CD4-positive, alpha-beta memory T cell (primary cell): ENCODE measurements around the gene ZIC3. TPM values are rescaled to one million over a fixed set of nuclear protein-coding genes. Genes with fewer than 3 reads are reported as not detected.
"Not testable (repeated sequence)": the region's sequence is repeated elsewhere in the genome, so short reads cannot be mapped to it uniquely, and the experiment has no call there.

ENCODE experiments used
- CTCF ChIA-PET: fragments of 350-600 bp; sonication (Branson Sonifier 250); formaldehyde crosslinking; loops from one replicate; lab custom pipeline; 2021; ENCODE audit warnings: inconsistent platforms; ENCODE audit not compliant: partially characterized antibody; lab: Charles Lee
- POLR2A ChIA-PET: fragments of 350-600 bp; sonication (Branson Sonifier 250); formaldehyde crosslinking; loops from one replicate; lab custom pipeline; 2021; ENCODE audit not compliant: partially characterized antibody; lab: Charles Lee
- DNase-seq, 5 donors: peaks; one replicate each; pipeline versions ENCODE4 v3.0.0 to v3.0.0-alpha.2; 2020 to 2022; ENCODE audit warnings: mixed read lengths in 1 of 5
- H3K27ac ChIP-seq: one replicate; pipeline ENCODE4 v1.7.0; 2013; ENCODE audit warnings: low read depth, low read length
- H3K27me3 ChIP-seq: 2 replicates; pipeline ENCODE4 v1.7.0; 2013; ENCODE audit warnings: mild to moderate bottlenecking, low read length, moderate library complexity; ENCODE audit not compliant: insufficient read depth
- H3K36me3 ChIP-seq: 2 replicates; pipeline ENCODE4 v1.7.0; 2013; ENCODE audit warnings: mild to moderate bottlenecking, low read length, moderate library complexity; ENCODE audit not compliant: insufficient read depth
- H3K4me1 ChIP-seq: 2 replicates; pipeline ENCODE4 v1.7.0; 2013; ENCODE audit warnings: mild to moderate bottlenecking, low read length, moderate library complexity; ENCODE audit not compliant: insufficient read depth
- H3K4me3 ChIP-seq, 2 donors: one replicate each; pipeline ENCODE4 v1.7.0; 2013; ENCODE audit warnings: low read length in 2 of 2, mild to moderate bottlenecking in 1 of 2
- H3K9me3 ChIP-seq, 2 donors: one replicate each; pipeline ENCODE4 v1.7.0; 2013; ENCODE audit warnings: low read length in 2 of 2, control low read depth in 1 of 2; ENCODE audit not compliant: control insufficient read depth in 1 of 2
- H3K27ac Mint-ChIP-seq, 7 donors: one replicate each; pipeline ENCODE4 v1.8.0; 2020 to 2021; ENCODE audit warnings: mixed read lengths in 7 of 7, mild to moderate bottlenecking in 6 of 7, inconsistent platforms in 3 of 7, moderate library complexity in 3 of 7
- H3K27me3 Mint-ChIP-seq, 2 donors: one replicate each; pipeline ENCODE4 v1.8.0; 2020 to 2021; ENCODE audit warnings: mixed read lengths in 2 of 2
- H3K36me3 Mint-ChIP-seq, 2 donors: one replicate each; pipeline ENCODE4 v1.8.0; 2020 to 2021; ENCODE audit warnings: mixed read lengths in 2 of 2, inconsistent platforms in 1 of 2, mild to moderate bottlenecking in 1 of 2
- H3K4me1 Mint-ChIP-seq, 4 donors: one replicate each; pipeline ENCODE4 v1.8.0; 2020 to 2021; ENCODE audit warnings: mixed read lengths in 4 of 4, mild to moderate bottlenecking in 1 of 4
- H3K4me3 Mint-ChIP-seq, 8 donors: one replicate each; pipeline ENCODE4 v1.8.0; 2020 to 2021; ENCODE audit warnings: mixed read lengths in 8 of 8, mild to moderate bottlenecking in 7 of 8, moderate library complexity in 6 of 8, inconsistent platforms in 3 of 8
- H3K9me3 Mint-ChIP-seq, 8 donors: one replicate each; pipeline ENCODE4 v1.8.0; 2020 to 2021; ENCODE audit warnings: mixed read lengths in 8 of 8, mild to moderate bottlenecking in 5 of 8, inconsistent platforms in 3 of 8, moderate library complexity in 1 of 8
- intact Hi-C: fragments of 100-400 bp; cut with micrococcal nuclease; formaldehyde crosslinking; loops from one replicate; pipeline ENCODE4 v1.15.1; 2023
- polyA plus RNA-seq, 2 donors: library from polyadenylated mRNA; unstranded; fragments of 300-500 nt; fragmentation: Illumina TruSeq; gene quantifications; one replicate each; pipeline ENCODE4 v1.2.3, GENCODE V29; 2021
- total RNA-seq, 2 experiments: library from RNA; stranded (reverse); gene quantifications; one replicate each; pipeline ENCODE4 v1.2.3, GENCODE V29; 2021

Gene ZIC3
- total and polyA plus RNA-seq, 4 experiments from 2014 or later: not detected

DNA sequence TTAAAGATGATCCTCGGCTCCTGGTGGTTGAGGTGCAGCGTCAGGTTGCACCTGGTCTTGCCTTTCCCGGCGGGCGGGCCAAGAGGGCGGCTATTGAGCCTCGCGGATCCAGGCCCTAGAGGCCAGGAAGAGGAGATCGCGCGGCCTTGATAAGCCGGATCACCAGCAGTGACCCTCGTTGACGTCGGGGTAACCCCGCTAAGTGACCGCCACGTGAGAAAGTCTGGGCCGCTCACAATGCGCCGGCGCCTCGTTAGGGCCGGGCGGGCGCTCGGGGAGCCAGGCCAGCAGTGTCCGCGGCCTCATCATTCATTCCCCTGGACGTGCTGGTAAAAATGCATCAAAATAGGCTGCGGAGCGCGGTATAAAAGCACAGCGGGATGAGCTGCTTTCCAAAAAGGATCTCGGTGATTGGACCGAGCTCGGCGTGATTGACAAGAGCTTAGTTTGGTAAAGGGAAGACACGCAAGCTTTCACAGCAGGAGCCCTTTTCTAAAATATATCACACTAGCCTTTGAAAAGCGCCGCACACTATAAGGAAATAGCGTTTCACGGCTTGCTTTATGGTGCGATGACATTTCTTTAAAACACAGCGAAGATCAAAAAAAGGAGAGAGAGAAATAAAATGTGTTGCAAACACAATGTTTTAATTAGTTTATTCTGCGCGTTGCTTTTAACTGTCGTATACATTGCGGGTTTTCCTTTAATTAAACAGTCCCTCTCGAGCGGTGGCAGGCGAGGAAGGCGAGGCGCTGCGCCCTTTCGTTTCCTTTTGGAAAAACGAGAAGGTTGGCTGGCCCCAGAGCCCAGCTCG is 15.9 kb upstream of the ZIC3 start:
- Histone ChIP-seq H3K4me1 (no peaks in the 10 kb centered on the region), H3K36me3 (no peaks in the 10 kb centered on the region), H3K9me3 (no peaks in the 10 kb centered on the region), H3K27ac (no peak overlapping the region), H3K4me3 (no peak overlapping the region), H3K27me3 (no peaks in the 10 kb centered on the region)
- Mint-ChIP-seq H3K4me3 (peak overlapping the region in 3 of 8 donors; percentile 55 to 62 (median 59)), H3K36me3 (no peaks in the 10 kb centered on the region), H3K27ac (no peak overlapping the region), H3K9me3 (peaks cover 0 to 5% (median 0%) of the 10 kb centered on the region in 8 donors), H3K27me3 (peaks cover 21% of the 10 kb centered on the region in 2 donors), H3K4me1 (peaks cover 5 to 15% (median 7%) of the 10 kb centered on the region in 4 donors)
- ChIA-PET POLR2A (no interaction called here), CTCF (no interaction called here)
- intact Hi-C loops: no loop called here
- no peak for DNase-seq

DNA sequence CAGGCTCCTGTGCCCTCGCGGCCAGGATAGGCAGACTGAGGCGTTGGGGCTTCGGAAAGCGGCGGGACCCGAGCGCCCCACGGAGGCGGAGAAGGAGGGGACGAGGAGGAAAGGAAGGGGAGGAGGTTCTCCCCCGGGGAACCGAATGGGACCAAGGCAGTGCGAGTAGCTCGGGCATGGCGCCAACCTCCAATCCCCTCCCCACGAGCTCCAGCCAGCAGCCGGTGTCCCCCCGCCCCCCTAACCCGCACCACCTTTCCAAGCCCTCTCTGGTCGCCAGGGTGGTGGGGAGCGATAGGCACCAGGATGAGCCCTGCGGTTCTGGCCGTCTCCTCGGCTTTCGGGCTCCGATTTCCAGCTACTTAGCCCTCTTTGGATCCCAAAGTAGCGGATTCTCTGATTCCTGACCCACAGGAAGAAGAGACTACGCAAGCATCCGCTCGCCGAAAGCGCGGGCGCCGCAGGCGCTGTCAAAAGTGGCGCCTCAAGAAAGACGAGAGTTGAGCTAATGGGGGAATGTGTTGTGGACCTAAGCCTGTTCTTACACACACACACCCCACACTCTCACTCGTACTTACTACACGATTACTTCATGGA is 15.2 kb upstream of the ZIC3 start:
- Histone ChIP-seq H3K4me1 (no peaks in the 10 kb centered on the region), H3K9me3 (no peaks in the 10 kb centered on the region), H3K27me3 (no peaks in the 10 kb centered on the region), H3K36me3 (no peaks in the 10 kb centered on the region), H3K27ac (no peak overlapping the region), H3K4me3 (no peak overlapping the region)
- ChIA-PET POLR2A (no interaction called here), CTCF (no interaction called here)
- intact Hi-C loops: no loop called here
- H3K9me3 Mint-ChIP-seq: peaks cover 0 to 5% (median 0%) of the 10 kb centered on the region in 8 donors
- H3K27me3 Mint-ChIP-seq: peaks cover 20 to 21% of the 10 kb centered on the region in 2 donors
- H3K27ac Mint-ChIP-seq: no peak overlapping the region
- no peaks in the 10 kb centered on the region for H3K36me3 Mint-ChIP-seq
- H3K4me1 Mint-ChIP-seq: peaks cover 5 to 14% (median 7%) of the 10 kb centered on the region in 4 donors
- H3K4me3 Mint-ChIP-seq: peak overlapping the region in 3 of 8 donors; percentile 23 to 62 (median 55)
- no peak for DNase-seq

DNA sequence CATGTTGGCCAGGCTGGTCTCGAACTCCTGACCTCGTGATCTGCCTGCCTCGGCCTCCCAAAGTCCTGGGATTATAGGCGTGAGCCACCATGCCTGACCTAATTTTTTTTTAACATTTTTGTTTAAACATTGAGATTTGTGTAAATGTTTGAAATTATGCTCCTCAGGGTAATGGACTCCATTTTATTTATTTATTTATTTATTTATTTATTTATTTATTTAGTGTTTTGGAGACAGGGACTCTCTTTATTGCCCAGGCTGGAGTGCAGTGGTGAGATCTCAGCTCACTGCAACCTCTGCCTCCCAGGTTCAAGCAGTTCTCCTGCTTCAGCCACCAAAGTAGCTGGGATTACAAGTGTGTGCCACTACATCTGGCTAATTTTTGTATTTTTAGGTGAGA is 13.8 kb upstream of the ZIC3 start:
- H3K4me3 ChIP-seq, H3K27me3 ChIP-seq, H3K9me3 Mint-ChIP-seq, H3K4me3 Mint-ChIP-seq, H3K4me1 Mint-ChIP-seq, H3K9me3 ChIP-seq, H3K36me3 ChIP-seq, H3K36me3 Mint-ChIP-seq, H3K4me1 ChIP-seq, intact Hi-C loops, DNase-seq, H3K27ac Mint-ChIP-seq, CTCF ChIA-PET, POLR2A ChIA-PET, H3K27ac ChIP-seq: not testable (repeated sequence)
- H3K27me3 Mint-ChIP-seq: peaks cover 14 to 16% of the 10 kb centered on the region in 2 donors

DNA sequence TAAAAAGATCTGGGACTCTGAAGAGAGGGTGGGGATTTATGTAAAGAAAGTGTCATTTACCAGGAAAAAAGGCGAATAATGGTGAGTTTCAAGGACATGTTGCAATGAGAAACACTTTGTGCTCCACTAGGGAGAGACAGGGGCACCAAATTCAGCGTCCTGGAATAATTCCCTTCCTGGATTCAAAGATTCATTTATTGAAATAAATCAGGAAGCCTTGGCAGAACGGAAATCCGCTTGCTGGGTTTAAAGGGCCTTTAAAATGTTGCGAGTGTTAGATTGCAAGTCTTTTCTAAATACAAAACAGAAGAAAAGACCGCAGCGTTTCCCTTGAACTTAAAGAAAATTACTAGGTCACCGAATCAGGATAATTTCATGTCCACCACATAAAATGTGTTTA is 3.8 kb upstream of the ZIC3 start:
- H3K4me1 Mint-ChIP-seq: peaks cover 4 to 7% (median 5%) of the 10 kb centered on the region in 4 donors
- CTCF ChIA-PET: no interaction called here
- peaks cover 17 to 20% of the 10 kb centered on the region in 2 donors for H3K27me3 Mint-ChIP-seq

DNA sequence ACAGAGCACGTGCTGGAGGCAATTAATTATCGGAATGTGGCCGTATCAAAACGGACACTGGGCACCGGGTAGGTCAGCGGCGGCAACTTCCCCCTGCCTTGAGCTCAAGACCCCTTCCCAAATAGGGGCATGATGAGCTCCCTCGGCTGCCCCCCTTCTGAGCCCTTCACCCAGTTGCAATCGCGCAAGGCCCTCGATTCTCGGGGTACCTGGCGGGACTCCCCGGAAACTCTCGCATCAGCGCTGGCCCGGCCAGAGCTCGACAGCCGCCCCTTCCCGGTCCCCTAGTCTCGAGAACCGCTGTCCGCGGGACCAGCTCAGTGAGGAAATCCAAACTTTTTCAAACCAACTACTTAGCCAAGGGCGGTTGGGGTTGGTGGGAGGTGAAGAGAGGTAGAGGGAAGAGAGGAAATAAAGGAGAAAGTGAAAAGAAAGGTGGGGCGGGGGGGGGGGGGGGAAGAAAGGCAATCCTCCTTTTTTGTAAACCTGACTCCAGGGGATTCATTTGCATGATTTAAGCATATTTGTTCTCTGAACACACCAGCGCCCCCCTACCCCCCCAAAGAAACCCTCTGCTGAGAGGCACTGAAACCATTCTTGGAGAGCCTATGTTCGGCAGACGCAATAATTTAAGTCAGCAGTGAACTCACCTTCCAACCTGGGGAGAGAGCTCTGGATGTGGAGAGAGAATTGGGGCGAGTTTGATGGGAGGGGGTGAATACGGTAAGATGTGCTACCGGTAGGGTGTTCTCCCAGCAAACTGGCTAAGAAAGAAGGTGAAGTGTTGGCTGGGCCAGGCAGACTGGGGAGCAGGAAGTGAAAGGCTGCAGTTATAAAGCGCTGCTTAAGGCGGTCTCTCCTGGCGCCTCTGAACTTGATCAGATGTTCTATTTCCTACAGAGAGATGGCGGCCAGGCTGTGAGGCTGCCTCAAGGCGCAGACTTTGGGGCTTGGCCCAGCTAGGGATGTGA is 2.0 kb upstream of the ZIC3 start:
- H3K27ac ChIP-seq: no peak overlapping the region
- DNase-seq: no peak
- no peaks in the 10 kb centered on the region for H3K36me3 ChIP-seq
- Mint-ChIP-seq H3K4me1 (peaks cover 7 to 16% (median 11%) of the 10 kb centered on the region in 4 donors), H3K36me3 (peaks cover 0 to 5% of the 10 kb centered on the region in 2 donors), H3K4me3 (peak overlapping the region in 1 of 8 donors; percentile 26), H3K9me3 (peaks cover 0 to 4% (median 1%) of the 10 kb centered on the region in 8 donors), H3K27me3 (peaks cover 21 to 26% of the 10 kb centered on the region in 2 donors), H3K27ac (peak overlapping the region in 1 of 7 donors; percentile 19)
- no peaks in the 10 kb centered on the region for H3K9me3 ChIP-seq
- no peaks in the 10 kb centered on the region for H3K27me3 ChIP-seq
- H3K4me3 ChIP-seq: no peak overlapping the region
- CTCF ChIA-PET: no interaction called here
- no peaks in the 10 kb centered on the region for H3K4me1 ChIP-seq
- intact Hi-C loops: no loop called here
- POLR2A ChIA-PET: no interaction called here

More for the DNA sequence above, 3.8 kb upstream of the ZIC3 start:
- POLR2A ChIA-PET: no interaction called here
- no peak overlapping the region for H3K4me3 Mint-ChIP-seq
- Histone ChIP-seq H3K36me3 (no peaks in the 10 kb centered on the region), H3K4me1 (no peaks in the 10 kb centered on the region), H3K27me3 (no peaks in the 10 kb centered on the region), H3K9me3 (no peaks in the 10 kb centered on the region), H3K4me3 (no peak overlapping the region), H3K27ac (no peak overlapping the region)
- intact Hi-C loops: no loop called here
- H3K36me3 Mint-ChIP-seq: peaks cover 0 to 5% of the 10 kb centered on the region in 2 donors
- H3K9me3 Mint-ChIP-seq: peaks cover 0 to 4% (median 0%) of the 10 kb centered on the region in 8 donors
- no peak for DNase-seq
- H3K27ac Mint-ChIP-seq: no peak overlapping the region

DNA sequence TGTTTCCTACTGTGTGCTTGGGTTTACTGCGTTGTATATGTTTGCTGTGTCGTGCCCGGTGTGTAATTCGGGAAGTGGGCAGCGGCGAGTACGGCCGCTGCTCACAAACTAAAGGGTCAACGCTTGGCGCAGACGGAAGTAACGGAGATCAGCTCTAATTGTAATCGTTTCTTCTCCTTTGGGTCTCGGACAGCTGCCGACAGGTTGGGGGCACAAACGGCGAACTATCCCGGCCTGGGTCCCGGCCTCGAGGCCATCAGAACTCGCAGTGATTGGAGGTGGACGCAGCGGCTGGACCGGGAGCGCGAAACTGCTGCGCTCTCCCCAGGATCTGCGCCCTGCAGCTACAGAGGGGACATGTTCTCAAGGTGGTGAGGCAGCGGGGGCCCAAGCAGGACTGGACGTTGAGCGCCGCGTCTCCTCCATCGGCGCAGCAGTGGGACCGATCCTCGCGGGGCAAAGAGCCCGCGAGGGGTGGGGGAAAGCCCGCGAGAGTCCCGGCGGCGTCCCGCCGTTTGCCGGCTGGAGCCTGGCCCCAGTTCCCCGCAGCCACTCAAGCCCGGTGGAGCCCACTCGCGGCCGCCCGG is 516 bp upstream of the ZIC3 start:
- peaks cover 25 to 29% of the 10 kb centered on the region in 2 donors for H3K27me3 Mint-ChIP-seq
- no peaks in the 10 kb centered on the region for H3K27me3 ChIP-seq

More for the DNA sequence above, 516 bp upstream of the ZIC3 start:
- CTCF ChIA-PET: no interaction called here
- Mint-ChIP-seq H3K36me3 (peaks cover 0 to 5% of the 10 kb centered on the region in 2 donors), H3K27ac (peak overlapping the region in 1 of 7 donors; percentile 71), H3K4me1 (peaks cover 7 to 16% (median 12%) of the 10 kb centered on the region in 4 donors), H3K9me3 (peaks cover 0 to 7% (median 4%) of the 10 kb centered on the region in 8 donors), H3K4me3 (peak overlapping the region in 7 of 8 donors; percentile 4 to 83 (median 39))
- Histone ChIP-seq H3K4me3 (no peak overlapping the region), H3K27ac (no peak overlapping the region), H3K4me1 (no peaks in the 10 kb centered on the region), H3K9me3 (no peaks in the 10 kb centered on the region), H3K36me3 (no peaks in the 10 kb centered on the region)
- intact Hi-C loops: no loop called here
- POLR2A ChIA-PET: no interaction called here
- no peak for DNase-seq
